Spleen (tissue), 7 donors: Measurements from ENCODE around the gene RAD51B.

ENCODE experiments used
- POLR2A ChIP-seq, 3 donors: fragments of 450-650 bp; IDR thresholded peaks; one replicate each; pipeline ENCODE4 v1.5.1; 2017; ENCODE audit warnings: antibody characterized with exemption in 3 of 3, mild to moderate bottlenecking in 1 of 3
- POLR2AphosphoS5 ChIP-seq, 3 donors: sonication (generic); formaldehyde crosslinking; IDR thresholded peaks; one replicate each; pipeline ENCODE4 v1.5.1; 2017; ENCODE audit warnings: antibody characterized with exemption in 3 of 3
- TF ChIP-seq, protein P1 (sequence below), 11 experiments: fragments of 200-600 bp in 7 of 11; fragments of 450-650 bp in 4 of 11; sonication (generic) in 4 of 11; IDR thresholded peaks in 8 of 11; conservative IDR thresholded peaks in 3 of 11; 1 replicate in 7 of 11; 2 replicates in 4 of 11; pipeline versions ENCODE4 v1.4.0 to v1.8.0; 2016 to 2021; ENCODE audit warnings: antibody characterized with exemption in 11 of 11, inconsistent platforms in 4 of 11, mild to moderate bottlenecking in 1 of 11
- donor health status: DM: no; HTN: no; CAD: no; lungs with moderate emphysema.
- donor health status: DM: no; HTN: no; CAD: no.
- donor health status: DM: no; HTN: no; CAD: no.

DNA sequence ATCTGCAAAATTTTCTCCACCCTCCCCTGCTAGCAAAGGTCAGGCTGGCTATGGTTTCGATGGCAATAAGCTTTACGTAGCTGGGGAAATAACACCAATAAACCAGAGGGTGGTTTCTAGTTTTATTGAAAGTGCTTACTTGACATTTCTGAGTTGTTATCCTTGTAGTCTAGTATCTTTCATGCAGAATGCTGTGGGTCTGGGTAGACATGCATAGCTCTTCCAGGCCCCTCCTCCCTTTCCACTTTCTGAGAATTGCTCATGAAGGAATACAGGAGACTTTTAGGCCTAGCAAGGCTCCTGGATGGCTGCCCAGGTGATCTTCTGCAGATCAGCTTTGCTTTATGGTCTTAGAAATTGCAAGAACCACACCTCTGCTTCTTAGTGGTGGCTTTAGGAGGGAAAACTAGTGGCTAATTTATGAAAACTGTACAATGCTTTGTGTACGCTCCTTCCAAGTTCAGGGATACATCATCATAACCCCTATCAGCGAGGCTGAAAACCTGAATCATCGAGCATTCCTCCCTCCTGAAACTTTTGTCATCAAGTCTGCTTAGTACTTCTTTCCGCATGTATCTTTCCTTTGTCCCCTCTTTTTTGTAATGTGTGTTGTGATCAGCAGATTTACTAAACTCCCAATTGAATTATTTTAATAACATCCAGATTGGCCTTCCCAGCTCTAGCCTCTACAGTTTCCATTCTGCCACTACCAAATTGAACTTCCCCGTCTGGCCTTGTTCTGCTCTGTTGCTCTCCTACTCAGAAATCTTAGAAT lies 473.0 kb downstream of the RAD51B start:
- TF ChIP-seq, protein P1, sequence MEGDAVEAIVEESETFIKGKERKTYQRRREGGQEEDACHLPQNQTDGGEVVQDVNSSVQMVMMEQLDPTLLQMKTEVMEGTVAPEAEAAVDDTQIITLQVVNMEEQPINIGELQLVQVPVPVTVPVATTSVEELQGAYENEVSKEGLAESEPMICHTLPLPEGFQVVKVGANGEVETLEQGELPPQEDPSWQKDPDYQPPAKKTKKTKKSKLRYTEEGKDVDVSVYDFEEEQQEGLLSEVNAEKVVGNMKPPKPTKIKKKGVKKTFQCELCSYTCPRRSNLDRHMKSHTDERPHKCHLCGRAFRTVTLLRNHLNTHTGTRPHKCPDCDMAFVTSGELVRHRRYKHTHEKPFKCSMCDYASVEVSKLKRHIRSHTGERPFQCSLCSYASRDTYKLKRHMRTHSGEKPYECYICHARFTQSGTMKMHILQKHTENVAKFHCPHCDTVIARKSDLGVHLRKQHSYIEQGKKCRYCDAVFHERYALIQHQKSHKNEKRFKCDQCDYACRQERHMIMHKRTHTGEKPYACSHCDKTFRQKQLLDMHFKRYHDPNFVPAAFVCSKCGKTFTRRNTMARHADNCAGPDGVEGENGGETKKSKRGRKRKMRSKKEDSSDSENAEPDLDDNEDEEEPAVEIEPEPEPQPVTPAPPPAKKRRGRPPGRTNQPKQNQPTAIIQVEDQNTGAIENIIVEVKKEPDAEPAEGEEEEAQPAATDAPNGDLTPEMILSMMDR (IDR thresholded peaks at IDR 0.05 in 8 of 11, conservative IDR thresholded peaks at IDR 0.05 in 3 of 11) = no peak
- no peak for TF ChIP-seq POLR2AphosphoS5 (IDR thresholded peaks at IDR 0.05)
- no peak for TF ChIP-seq POLR2A (IDR thresholded peaks at IDR 0.05)
